Glutamatergic neuron (in vitro differentiated cells): ENCODE measurements around the gene DCLK1. TPM values are rescaled to one million over a fixed set of nuclear protein-coding genes. Genes with fewer than 3 reads are reported as not detected.

Experiments
- DNase-seq: peaks from one replicate; pipeline ENCODE4 v3.0.0; 2022
- H3K27ac Mint-ChIP-seq: one replicate; pipeline ENCODE4 v1.8.0; 2020; ENCODE audit warnings: mild to moderate bottlenecking, mixed read lengths, inconsistent platforms; ENCODE audit not compliant: unreplicated experiment
- H3K27me3 Mint-ChIP-seq: one replicate; pipeline ENCODE4 v1.8.0; 2020; ENCODE audit warnings: mild to moderate bottlenecking, moderate library complexity, mixed read lengths, inconsistent platforms; ENCODE audit not compliant: unreplicated experiment
- H3K36me3 Mint-ChIP-seq: one replicate; pipeline ENCODE4 v1.8.0; 2020; ENCODE audit warnings: mild to moderate bottlenecking, mixed read lengths, inconsistent platforms; ENCODE audit not compliant: unreplicated experiment
- H3K4me1 Mint-ChIP-seq: one replicate; pipeline ENCODE4 v1.8.0; 2020; ENCODE audit warnings: mild to moderate bottlenecking, low read depth, mixed read lengths, inconsistent platforms; ENCODE audit not compliant: unreplicated experiment
- H3K4me3 Mint-ChIP-seq: one replicate; pipeline ENCODE4 v1.8.0; 2020; ENCODE audit warnings: mild to moderate bottlenecking, mixed read lengths, inconsistent platforms; ENCODE audit not compliant: unreplicated experiment
- H3K9me3 Mint-ChIP-seq: one replicate; pipeline ENCODE4 v1.8.0; 2020; ENCODE audit warnings: mild to moderate bottlenecking, moderate library complexity, mixed read lengths, inconsistent platforms; ENCODE audit not compliant: unreplicated experiment
- CTCF ChIP-seq: fragments of 200-600 bp; sonication (generic); IDR thresholded peaks from one replicate; pipeline ENCODE4 v1.5.0; 2021; ENCODE audit not compliant: partially characterized antibody, unreplicated experiment
- total RNA-seq: library from RNA; stranded (reverse); fragmentation: NEBNext Ultra II Directional; extraction: Animal tissue kit (Norgen Biotek cat#: 25700); gene quantifications from one replicate; pipeline ENCODE4 v1.2.1, GENCODE V29; 2021; ENCODE audit not compliant: unreplicated experiment

Gene DCLK1
- total RNA-seq, 1 donor from 2014 or later, result 63.9 TPM

- Mint-ChIP-seq H3K27ac (no peak overlapping the region), H3K36me3 (peaks cover 4% of the 10 kb centered on the region), H3K27me3 (no peaks in the 10 kb centered on the region), H3K4me1 (peaks cover 4% of the 10 kb centered on the region), H3K9me3 (no peaks in the 10 kb centered on the region), H3K4me3 (no peak overlapping the region)
- DNase-seq, result no peak
- no peak for TF ChIP-seq CTCF
Observed at GRCh38 chr13:36101157-36101556, 30.0 kb downstream of the DCLK1 start.

- no peak for DNase-seq
- Mint-ChIP-seq H3K36me3 (peaks cover 4% of the 10 kb centered on the region), H3K27ac (no peak overlapping the region), H3K27me3 (no peaks in the 10 kb centered on the region), H3K4me3 (no peak overlapping the region), H3K4me1 (peaks cover 9% of the 10 kb centered on the region), H3K9me3 (no peaks in the 10 kb centered on the region)
- TF ChIP-seq CTCF, result no peak
Observed at GRCh38 chr13:36098080-36098479, 33.1 kb downstream of the DCLK1 start.

GRCh38 chr13:36096461-36097416, 34.4 kb downstream of the DCLK1 start:
- H3K36me3 Mint-ChIP-seq, result no peaks in the 10 kb centered on the region
- H3K4me3 Mint-ChIP-seq, result no peak overlapping the region
- no peak for DNase-seq
- H3K9me3 Mint-ChIP-seq, result no peaks in the 10 kb centered on the region
- H3K27me3 Mint-ChIP-seq, result peaks cover under 1% of the 10 kb centered on the region
- H3K4me1 Mint-ChIP-seq, result peaks cover 9% of the 10 kb centered on the region
- no peak for TF ChIP-seq CTCF
- H3K27ac Mint-ChIP-seq, result no peak overlapping the region

GRCh38 chr13:36094478-36094877, 36.7 kb downstream of the DCLK1 start:
- no peak for DNase-seq
- peaks cover 7% of the 10 kb centered on the region for H3K36me3 Mint-ChIP-seq
- no peaks in the 10 kb centered on the region for H3K9me3 Mint-ChIP-seq
- no peak for TF ChIP-seq CTCF
- no peak overlapping the region for H3K4me3 Mint-ChIP-seq
- H3K4me1 Mint-ChIP-seq, result peaks cover 14% of the 10 kb centered on the region
- peaks cover 2% of the 10 kb centered on the region for H3K27me3 Mint-ChIP-seq
- H3K27ac Mint-ChIP-seq, result peak overlapping the region; percentile 84

- no peak for DNase-seq
- TF ChIP-seq CTCF, result no peak
- H3K27me3 Mint-ChIP-seq, result peaks cover 2% of the 10 kb centered on the region
- H3K36me3 Mint-ChIP-seq, result peaks cover 7% of the 10 kb centered on the region
- H3K9me3 Mint-ChIP-seq, result no peaks in the 10 kb centered on the region
- H3K27ac Mint-ChIP-seq, result no peak overlapping the region
- no peak overlapping the region for H3K4me3 Mint-ChIP-seq
- H3K4me1 Mint-ChIP-seq, result peaks cover 21% of the 10 kb centered on the region
Observed at GRCh38 chr13:36090592-36090991, 40.6 kb downstream of the DCLK1 start.
